Measurements from ENCODE around the gene ZSWIM6.

Gene ZSWIM6

GRCh38 chr5:61333321-61333953 is 1.4 kb downstream of the ZSWIM6 start:
- no peak for DNase-seq

DNA sequence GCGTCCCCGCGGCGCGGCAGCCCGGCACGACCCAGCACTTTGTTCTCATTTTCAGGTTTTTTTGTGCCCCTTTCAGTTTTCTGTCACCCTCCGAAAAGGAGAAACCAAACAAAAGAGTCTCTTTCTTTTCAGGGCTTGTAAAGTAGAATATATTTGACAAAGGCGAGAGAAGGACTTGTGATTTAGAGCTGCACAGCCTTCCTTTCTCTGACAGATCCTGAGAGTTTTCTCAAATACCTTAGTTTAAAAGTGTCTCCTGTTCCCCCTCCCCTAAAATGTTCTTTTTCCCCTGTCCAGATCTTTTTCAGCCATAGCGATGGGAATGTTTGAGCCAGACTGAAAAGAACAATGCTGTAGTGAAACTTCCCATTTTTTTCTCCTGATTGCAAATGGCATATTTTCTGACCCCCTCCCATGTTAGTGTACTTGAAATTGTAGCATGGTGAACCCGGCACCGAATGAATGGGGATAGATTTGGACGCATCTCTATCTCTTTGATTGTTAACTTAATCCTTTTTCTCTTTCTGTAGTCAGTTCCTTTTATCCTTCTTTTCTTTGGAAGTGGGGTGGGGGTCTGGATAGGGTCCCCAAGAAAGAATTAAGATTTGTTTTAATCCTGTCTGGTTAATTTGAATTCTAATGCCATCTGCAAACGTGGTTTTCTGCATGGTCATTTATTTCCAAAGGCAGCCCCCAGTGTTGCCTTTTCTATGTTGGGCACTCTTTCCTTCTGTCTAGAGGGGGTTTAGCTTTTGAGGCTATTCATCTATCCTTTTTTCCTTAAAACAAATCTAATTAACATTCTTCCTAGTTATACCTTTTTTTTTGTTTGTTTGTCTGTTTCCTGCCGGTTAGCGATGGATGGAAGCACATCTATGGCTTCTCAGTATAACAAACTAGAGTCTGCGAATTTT is 2.2 kb downstream of the ZSWIM6 start:
- DNase-seq = no peak

DNA sequence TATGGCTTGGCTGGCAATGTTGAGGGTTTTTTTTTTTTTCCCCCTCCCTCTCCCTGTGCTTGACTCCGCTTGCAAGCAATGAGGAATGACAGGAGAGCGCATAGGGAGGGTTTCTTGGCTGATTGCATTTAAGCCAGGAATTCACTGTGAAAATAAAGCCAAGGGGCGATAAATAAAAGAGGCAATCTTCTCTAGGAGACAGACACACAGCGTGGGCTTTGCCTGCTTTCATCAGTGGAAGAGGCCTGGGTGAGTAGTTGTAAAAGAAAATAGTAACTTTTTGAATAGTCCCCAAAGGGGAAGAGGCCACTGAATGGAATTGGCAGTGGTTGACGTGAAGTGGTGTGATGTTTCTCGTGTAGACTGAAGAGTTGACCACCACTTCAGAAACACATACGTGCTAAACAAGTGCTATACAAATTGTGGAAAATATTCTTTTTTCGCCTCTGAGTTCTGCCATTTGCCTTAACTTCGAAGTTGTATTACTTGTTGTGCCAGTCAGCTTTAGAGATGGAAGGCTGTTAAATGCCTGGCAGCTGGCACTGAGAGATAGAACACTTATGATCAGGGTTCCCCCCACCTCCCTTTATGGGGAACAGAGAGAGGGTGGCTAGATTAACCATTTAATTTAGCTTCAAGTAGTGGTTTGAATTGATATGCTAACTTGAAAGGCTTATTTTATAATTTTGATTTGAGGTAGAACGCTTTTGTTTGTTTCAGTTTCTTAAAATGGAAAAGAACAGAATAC is 3.0 kb downstream of the ZSWIM6 start:
- DNase-seq = no peak

- DNase-seq = no peak
Measured at GRCh38 chr5:61339764-61340163, 7.7 kb downstream of the ZSWIM6 start.

- DNase-seq = no peak
Measured at GRCh38 chr5:61340775-61341361, 8.8 kb downstream of the ZSWIM6 start.

GRCh38 chr5:61342071-61342501 is 10.0 kb downstream of the ZSWIM6 start:
- DNase-seq = no peak

- DNase-seq = no peak
Measured at GRCh38 chr5:61344187-61344944, 12.3 kb downstream of the ZSWIM6 start.

DNA sequence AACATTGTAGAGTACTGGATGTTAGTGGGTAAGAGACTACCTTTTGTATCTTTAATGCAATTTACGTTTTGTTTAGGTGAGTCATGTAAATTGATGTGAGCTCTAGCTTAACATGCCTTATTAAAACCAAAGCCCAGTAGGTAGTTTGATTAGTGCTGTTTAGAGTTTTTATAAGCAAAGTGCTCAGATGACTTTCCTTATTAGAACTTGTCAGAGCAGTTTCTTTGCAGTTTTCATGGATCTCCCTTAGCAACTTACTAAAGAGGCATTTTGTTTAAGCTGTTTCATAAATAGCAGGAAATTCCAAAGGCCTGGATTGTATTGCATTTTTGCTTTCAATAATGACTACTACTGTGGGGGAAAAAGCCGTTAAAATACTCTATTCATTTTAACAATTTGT is 14.5 kb downstream of the ZSWIM6 start:
- no peak for DNase-seq

- no peak for DNase-seq
Measured at GRCh38 chr5:61347080-61347479, 15.0 kb downstream of the ZSWIM6 start.

- no peak for DNase-seq
Measured at GRCh38 chr5:61348447-61348846, 16.4 kb downstream of the ZSWIM6 start.

- DNase-seq = no peak
Measured at GRCh38 chr5:61349935-61350334, 17.9 kb downstream of the ZSWIM6 start.

DNA sequence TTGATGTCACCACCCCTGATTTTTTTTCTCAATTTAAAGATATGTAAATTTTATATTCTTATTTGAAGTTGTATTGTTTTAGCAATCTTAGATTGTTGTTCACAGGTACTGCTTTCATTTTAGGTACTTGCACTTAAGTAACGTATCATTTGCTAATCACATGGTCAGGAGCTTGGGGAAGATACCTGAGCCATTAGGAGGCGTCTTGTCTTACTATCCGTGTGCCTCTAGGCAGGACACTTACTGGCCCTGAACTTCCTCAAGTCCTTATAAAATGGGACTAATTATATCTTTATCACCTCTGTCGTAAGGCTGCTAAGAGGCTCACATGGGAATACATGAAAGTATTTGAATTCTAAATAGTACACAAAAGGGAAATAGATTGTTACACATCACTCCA is 18.5 kb downstream of the ZSWIM6 start:
- no peak for DNase-seq

GRCh38 chr5:61351733-61352132 is 19.7 kb downstream of the ZSWIM6 start:
- no peak for DNase-seq

- no peak for DNase-seq
Measured at GRCh38 chr5:61352180-61352579, 20.1 kb downstream of the ZSWIM6 start.

GRCh38 chr5:61352612-61353156 is 20.6 kb downstream of the ZSWIM6 start:
- DNase-seq = no peak

GRCh38 chr5:61353293-61353692 is 21.2 kb downstream of the ZSWIM6 start:
- DNase-seq = no peak

GRCh38 chr5:61354199-61354598 is 22.1 kb downstream of the ZSWIM6 start:
- DNase-seq = no peak

DNA sequence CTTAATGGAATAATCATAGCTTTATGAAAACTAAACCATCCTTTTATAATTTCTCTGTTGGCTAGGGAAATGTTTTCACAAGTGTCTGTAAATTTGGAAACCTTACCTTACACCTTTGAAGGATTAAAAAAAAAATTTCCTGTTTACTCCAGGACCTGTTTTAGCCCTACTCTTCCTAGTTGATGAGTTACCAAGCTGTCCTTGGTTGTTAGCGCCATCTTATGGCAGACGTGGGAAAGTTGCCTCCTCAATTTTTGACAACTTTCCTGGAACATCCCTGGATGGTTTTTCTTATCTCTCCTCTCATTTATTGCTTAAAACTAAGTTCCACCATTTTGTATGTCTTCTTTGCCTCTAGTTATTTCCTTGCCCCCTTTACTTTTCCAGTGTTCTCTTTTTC is 25.7 kb downstream of the ZSWIM6 start:
- DNase-seq = no peak

- no peak for DNase-seq
Measured at GRCh38 chr5:61362796-61363368, 30.8 kb downstream of the ZSWIM6 start.

DNA sequence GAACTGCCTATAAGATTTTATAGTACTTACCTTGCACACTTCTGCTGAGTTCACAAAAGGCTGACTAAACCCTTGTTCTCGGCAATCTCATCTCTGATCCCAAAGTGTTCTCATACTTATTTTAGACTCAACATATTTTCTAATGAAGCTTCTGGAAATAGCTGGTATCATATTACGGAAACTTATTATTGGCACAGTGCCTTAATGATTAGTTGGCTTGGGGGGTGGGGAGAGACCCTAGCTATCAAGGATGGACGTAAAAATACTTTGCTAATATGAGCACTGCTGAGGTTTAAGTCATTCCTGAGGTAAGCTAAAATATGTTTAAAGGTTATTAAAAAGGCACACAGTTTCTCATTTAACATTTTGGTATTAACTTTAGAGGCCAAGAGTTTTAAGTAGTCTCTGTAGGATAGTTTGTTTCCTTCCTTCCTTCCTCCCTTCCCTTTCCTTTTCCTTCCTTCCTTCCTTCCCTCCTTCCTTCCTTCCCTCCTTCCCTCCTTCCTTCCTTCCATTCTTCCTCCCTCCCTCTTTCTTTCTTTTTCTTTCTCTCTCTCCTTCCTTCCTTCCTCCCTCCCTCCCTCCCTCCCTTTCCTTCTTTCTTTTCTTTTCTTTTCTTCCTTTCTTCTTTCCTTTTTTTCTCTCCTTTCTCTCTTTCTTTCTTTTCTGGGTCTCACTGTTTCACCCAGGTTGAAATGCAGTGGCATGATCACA is 31.5 kb downstream of the ZSWIM6 start:
- DNase-seq = no peak

Data from NCI-H510A (cell line).